ENCODE data around the gene ZFYVE9. TPM values are rescaled to one million over a fixed set of nuclear protein-coding genes. Genes with fewer than 3 reads are reported as not detected.
A peak's percentile ranks its signal among the peaks of the same experiment; 100 is the strongest.

Gene ZFYVE9
- total RNA-seq, 1 donor from 2014 or later, result 40.0 TPM

DNA sequence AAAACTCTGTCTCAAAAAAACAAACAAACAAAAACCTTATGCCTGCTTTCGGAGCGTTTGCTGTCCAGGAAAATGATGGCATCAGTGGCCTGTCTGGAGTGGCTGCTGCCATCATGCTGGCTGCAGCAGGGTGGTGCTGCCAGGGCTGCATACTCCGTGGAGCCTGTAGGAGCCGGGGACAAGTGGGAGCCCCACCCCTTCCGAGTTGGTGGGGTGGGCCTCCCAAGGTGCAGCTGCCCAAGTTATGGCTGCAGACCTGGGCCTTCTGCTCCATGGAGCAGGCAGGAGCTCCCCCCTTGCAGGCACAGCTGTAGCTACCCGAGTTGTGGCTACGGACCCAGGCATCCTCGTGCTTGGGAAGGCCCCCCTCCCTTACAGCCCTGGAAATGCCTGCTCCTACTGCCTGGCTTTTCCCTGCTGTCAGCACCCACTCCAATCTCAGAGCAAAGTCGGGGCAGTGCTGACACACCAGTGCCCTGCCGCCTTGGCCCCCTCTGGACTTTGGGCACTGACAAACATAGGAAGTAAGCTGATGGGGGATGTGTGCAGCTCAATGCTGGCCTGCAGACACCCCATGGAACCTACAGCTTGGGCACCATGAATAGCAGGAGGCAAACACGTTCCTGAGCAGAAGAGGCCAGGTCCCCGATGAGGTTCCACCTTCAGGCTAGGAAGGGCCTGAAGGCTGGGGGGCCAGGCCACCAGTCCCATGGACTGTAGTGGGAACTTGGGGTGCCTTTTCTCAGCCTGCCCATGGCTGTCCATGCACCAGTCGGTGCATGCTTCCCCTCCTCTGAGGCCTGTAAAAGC lies 163.7 kb downstream of the ZFYVE9 start:
- Mint-ChIP-seq H3K4me1 (ENCODE audit: low read depth) (no peaks in the 10 kb centered on the region), H3K27ac (no peak overlapping the region), H3K9me3 (ENCODE audit: low read depth) (no peaks in the 10 kb centered on the region), H3K36me3 (ENCODE audit: insufficient read depth) (peaks cover 10% of the 10 kb centered on the region), H3K4me3 (ENCODE audit: low read depth) (no peak overlapping the region), H3K27me3 (no peaks in the 10 kb centered on the region)
- no peak for DNase-seq (ENCODE audit: low spot score, unreplicated experiment)
- TF ChIP-seq, protein P1, sequence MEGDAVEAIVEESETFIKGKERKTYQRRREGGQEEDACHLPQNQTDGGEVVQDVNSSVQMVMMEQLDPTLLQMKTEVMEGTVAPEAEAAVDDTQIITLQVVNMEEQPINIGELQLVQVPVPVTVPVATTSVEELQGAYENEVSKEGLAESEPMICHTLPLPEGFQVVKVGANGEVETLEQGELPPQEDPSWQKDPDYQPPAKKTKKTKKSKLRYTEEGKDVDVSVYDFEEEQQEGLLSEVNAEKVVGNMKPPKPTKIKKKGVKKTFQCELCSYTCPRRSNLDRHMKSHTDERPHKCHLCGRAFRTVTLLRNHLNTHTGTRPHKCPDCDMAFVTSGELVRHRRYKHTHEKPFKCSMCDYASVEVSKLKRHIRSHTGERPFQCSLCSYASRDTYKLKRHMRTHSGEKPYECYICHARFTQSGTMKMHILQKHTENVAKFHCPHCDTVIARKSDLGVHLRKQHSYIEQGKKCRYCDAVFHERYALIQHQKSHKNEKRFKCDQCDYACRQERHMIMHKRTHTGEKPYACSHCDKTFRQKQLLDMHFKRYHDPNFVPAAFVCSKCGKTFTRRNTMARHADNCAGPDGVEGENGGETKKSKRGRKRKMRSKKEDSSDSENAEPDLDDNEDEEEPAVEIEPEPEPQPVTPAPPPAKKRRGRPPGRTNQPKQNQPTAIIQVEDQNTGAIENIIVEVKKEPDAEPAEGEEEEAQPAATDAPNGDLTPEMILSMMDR (IDR thresholded peaks at IDR 0.05; ENCODE audit: unreplicated experiment), result no peak

GRCh38 chr1:52306227-52307006 lies 164.5 kb downstream of the ZFYVE9 start:
- DNase-seq (ENCODE audit: low spot score, unreplicated experiment), result no peak
- peak overlapping the region; percentile 45 for H3K27ac Mint-ChIP-seq
- no peak overlapping the region for H3K4me3 Mint-ChIP-seq (ENCODE audit: low read depth)
- H3K9me3 Mint-ChIP-seq (ENCODE audit: low read depth), result no peaks in the 10 kb centered on the region
- H3K27me3 Mint-ChIP-seq, result no peaks in the 10 kb centered on the region
- no peaks in the 10 kb centered on the region for H3K4me1 Mint-ChIP-seq (ENCODE audit: low read depth)
- TF ChIP-seq, protein P1 (IDR thresholded peaks at IDR 0.05; ENCODE audit: unreplicated experiment), result no peak
- H3K36me3 Mint-ChIP-seq (ENCODE audit: insufficient read depth), result peaks cover 10% of the 10 kb centered on the region

- Mint-ChIP-seq H3K4me1 (ENCODE audit: low read depth) (peaks cover 2% of the 10 kb centered on the region), H3K27ac (no peak overlapping the region), H3K9me3 (ENCODE audit: low read depth) (no peaks in the 10 kb centered on the region), H3K36me3 (ENCODE audit: insufficient read depth) (peaks cover 12% of the 10 kb centered on the region), H3K4me3 (ENCODE audit: low read depth) (no peak overlapping the region), H3K27me3 (no peaks in the 10 kb centered on the region)
- TF ChIP-seq, protein P1 (IDR thresholded peaks at IDR 0.05; ENCODE audit: unreplicated experiment), result no peak
- no peak for DNase-seq (ENCODE audit: low spot score, unreplicated experiment)
These were observed 179.2 kb downstream of the ZFYVE9 start for GRCh38 chr1:52321061-52321460.

GRCh38 chr1:52323731-52324130 lies 181.8 kb downstream of the ZFYVE9 start:
- Mint-ChIP-seq H3K27ac (no peak overlapping the region), H3K27me3 (no peaks in the 10 kb centered on the region), H3K4me1 (ENCODE audit: low read depth) (no peaks in the 10 kb centered on the region), H3K36me3 (ENCODE audit: insufficient read depth) (peaks cover 12% of the 10 kb centered on the region), H3K9me3 (ENCODE audit: low read depth) (no peaks in the 10 kb centered on the region), H3K4me3 (ENCODE audit: low read depth) (no peak overlapping the region)
- no peak for DNase-seq (ENCODE audit: low spot score, unreplicated experiment)
- TF ChIP-seq, protein P1 (IDR thresholded peaks at IDR 0.05; ENCODE audit: unreplicated experiment), result no peak

DNA sequence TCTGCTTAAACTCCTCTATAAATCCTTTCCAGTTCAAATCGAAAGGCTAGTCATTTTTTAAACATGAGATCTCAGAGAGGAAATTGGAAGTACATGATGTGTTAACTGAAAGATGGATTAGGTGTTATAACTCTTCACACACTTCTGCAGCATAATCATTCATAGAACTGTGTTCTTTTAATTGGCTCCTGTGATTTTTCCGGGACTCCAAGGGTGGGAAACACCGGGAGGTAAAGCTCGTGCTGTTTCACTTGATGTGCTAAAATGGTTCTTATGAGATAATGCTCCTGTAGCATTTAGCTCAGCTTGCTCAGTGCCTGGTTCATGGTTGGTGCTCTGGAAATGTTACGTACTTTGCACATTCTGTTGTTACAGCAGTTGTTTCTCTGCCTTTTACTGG lies 183.9 kb downstream of the ZFYVE9 start:
- no peaks in the 10 kb centered on the region for H3K9me3 Mint-ChIP-seq (ENCODE audit: low read depth)
- no peak overlapping the region for H3K4me3 Mint-ChIP-seq (ENCODE audit: low read depth)
- H3K27ac Mint-ChIP-seq, result no peak overlapping the region
- TF ChIP-seq, protein P1 (IDR thresholded peaks at IDR 0.05; ENCODE audit: unreplicated experiment), result no peak
- no peaks in the 10 kb centered on the region for H3K4me1 Mint-ChIP-seq (ENCODE audit: low read depth)
- DNase-seq (ENCODE audit: low spot score, unreplicated experiment), result no peak
- peaks cover 12% of the 10 kb centered on the region for H3K36me3 Mint-ChIP-seq (ENCODE audit: insufficient read depth)
- no peaks in the 10 kb centered on the region for H3K27me3 Mint-ChIP-seq

Data from progenitor cell of endocrine pancreas (in vitro differentiated cells).